ENCODE measurements around the gene RNF44.

DNA sequence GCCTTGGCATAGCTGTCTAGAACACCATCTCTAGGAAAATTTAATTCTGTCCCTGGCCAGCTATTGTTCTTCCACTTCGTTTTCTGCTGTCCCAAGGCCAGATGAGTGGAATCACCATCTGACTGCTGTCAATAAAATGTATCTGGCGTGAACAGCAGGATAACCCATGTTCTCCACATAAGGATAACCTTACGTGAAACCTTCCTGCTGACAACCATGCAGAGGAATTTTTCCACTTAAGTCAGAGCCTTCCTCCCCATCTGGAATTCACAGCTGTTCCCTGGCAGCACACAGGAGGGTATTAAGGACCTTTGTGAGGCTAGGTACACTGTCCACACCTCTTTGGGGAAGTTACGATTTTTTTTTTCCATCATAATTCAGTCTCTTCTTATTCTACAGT lies 28.6 kb downstream of the RNF44 start:
- TF ChIP-seq EZH2 (IDR thresholded peaks at IDR 0.05) = no peak
- TF ChIP-seq POLR2AphosphoS5 (IDR thresholded peaks at IDR 0.05; ENCODE audit: borderline replicate concordance, low read depth, low read length) = no peak
- TF ChIP-seq FOXP2 (optimal IDR thresholded peaks at IDR 0.05; ENCODE audit: control extremely low read depth, extremely low read length, insufficient read depth) = no peak

Data from SK-N-MC (cell line).